CD4-positive, alpha-beta T cell treated with Interferon gamma for 1 hour (primary cell): ENCODE measurements around the gene CTAG1B.
"Not testable (repeated sequence)": the region's sequence is repeated elsewhere in the genome, so short reads cannot be mapped to it uniquely, and the experiment has no call there.

Source experiments
- DNase-seq: peaks from one replicate; pipeline ENCODE4 v3.0.0-alpha.2; 2020

CTAG1B gene

GRCh38 chrX:154620767-154621414 is 1.8 kb upstream of the CTAG1B start:
- not testable (repeated sequence) for DNase-seq

GRCh38 chrX:154613586-154613985 is 5.5 kb downstream of the CTAG1B start:
- not testable (repeated sequence) for DNase-seq

- DNase-seq, result not testable (repeated sequence)
Observed at GRCh38 chrX:154611146-154611545, 7.9 kb downstream of the CTAG1B start.

GRCh38 chrX:154608823-154609222 is 10.3 kb downstream of the CTAG1B start:
- DNase-seq, result not testable (repeated sequence)

GRCh38 chrX:154607976-154608375 is 11.1 kb downstream of the CTAG1B start:
- DNase-seq, result not testable (repeated sequence)

- DNase-seq, result no peak
Observed at GRCh38 chrX:154607370-154607769, 11.7 kb downstream of the CTAG1B start.

- DNase-seq, result no peak
Observed at GRCh38 chrX:154605566-154605965, 13.5 kb downstream of the CTAG1B start.

GRCh38 chrX:154603438-154604430 is 15.3 kb downstream of the CTAG1B start:
- no peak for DNase-seq

GRCh38 chrX:154602766-154603437 is 16.2 kb downstream of the CTAG1B start:
- DNase-seq, result no peak

- DNase-seq, result no peak
Observed at GRCh38 chrX:154602226-154602625, 16.9 kb downstream of the CTAG1B start.

GRCh38 chrX:154600759-154601374 is 18.2 kb downstream of the CTAG1B start:
- no peak for DNase-seq

- no peak for DNase-seq
Observed at GRCh38 chrX:154599531-154599930, 19.6 kb downstream of the CTAG1B start.

GRCh38 chrX:154598656-154599055 is 20.4 kb downstream of the CTAG1B start:
- no peak for DNase-seq

GRCh38 chrX:154597221-154597620 is 21.9 kb downstream of the CTAG1B start:
- no peak for DNase-seq

GRCh38 chrX:154596290-154596929 is 22.7 kb downstream of the CTAG1B start:
- no peak for DNase-seq

GRCh38 chrX:154595559-154596249 is 23.4 kb downstream of the CTAG1B start:
- DNase-seq, result no peak

- no peak for DNase-seq
Observed at GRCh38 chrX:154594491-154594890, 24.6 kb downstream of the CTAG1B start.

GRCh38 chrX:154593201-154593600 is 25.9 kb downstream of the CTAG1B start:
- no peak for DNase-seq

- no peak for DNase-seq
Observed at GRCh38 chrX:154592505-154592904, 26.6 kb downstream of the CTAG1B start.

GRCh38 chrX:154590415-154590814 is 28.7 kb downstream of the CTAG1B start:
- not testable (repeated sequence) for DNase-seq

GRCh38 chrX:154584585-154585183 is 34.4 kb downstream of the CTAG1B start, which contains the start of gene CTAG1A:
Gene CTAG1A, plus strand, starts transcription at chrX:154585133. Its CDS starts 74 bp downstream, at chrX:154585207.
- DNase-seq, result not testable (repeated sequence)
